CD4-positive, alpha-beta T cell (primary cell): ENCODE data around the gene ST6GALNAC2. TPM values are rescaled to one million over a fixed set of nuclear protein-coding genes. Genes with fewer than 3 reads are reported as not detected.

Experiments
- ATAC-seq: fragments of 200-7000 bp; cut with Tn5 transposase; one replicate; pipeline ENCODE4 v1.10.0; 2022; ENCODE audit warnings: mild to moderate bottlenecking; ENCODE audit not compliant: poor library complexity
- CTCF ChIA-PET: fragments of 350-600 bp; sonication (Branson Sonifier 250); formaldehyde crosslinking; loops from one replicate; lab custom pipeline; 2021; ENCODE audit warnings: antibody characterized with exemption, inconsistent platforms; lab: Charles Lee
- POLR2A ChIA-PET: fragments of 350-600 bp; sonication (Branson Sonifier 250); formaldehyde crosslinking; loops from one replicate; lab custom pipeline; 2021; ENCODE audit warnings: antibody characterized with exemption, inconsistent platforms; lab: Charles Lee
- DNase-seq, 14 experiments: peaks; one replicate each; pipeline ENCODE4 v3.0.0-alpha.2; 2013 to 2020; ENCODE audit warnings: mixed read lengths in 2 of 14
- H3K27ac ChIP-seq, 2 donors: one replicate each; pipeline versions ENCODE4 v1.5.1 to v1.7.0; 2013; ENCODE audit warnings: low read length in 2 of 2, low read depth in 1 of 2, mild to moderate bottlenecking in 1 of 2
- H3K27me3 ChIP-seq, 2 experiments: 1 replicate in 1 of 2; 2 replicates in 1 of 2; pipeline versions ENCODE4 v1.6.1 to v1.7.0; 2013; ENCODE audit warnings: low read length in 2 of 2, control low read depth in 1 of 2, mild to moderate bottlenecking in 1 of 2, moderate library complexity in 1 of 2; ENCODE audit not compliant: insufficient read depth in 2 of 2, control insufficient read depth in 1 of 2
- H3K36me3 ChIP-seq: one replicate; pipeline ENCODE4 v1.6.1; 2013; ENCODE audit warnings: low read length, control low read depth; ENCODE audit not compliant: insufficient read depth
- H3K4me1 ChIP-seq: one replicate; pipeline ENCODE4 v1.6.1; 2013; ENCODE audit warnings: low read length, control low read depth; ENCODE audit not compliant: insufficient read depth
- H3K4me3 ChIP-seq: one replicate; pipeline ENCODE4 v1.5.1; 2013; ENCODE audit warnings: mild to moderate bottlenecking, low read length, moderate library complexity
- H3K9me3 ChIP-seq, 2 experiments: 1 replicate in 1 of 2; 2 replicates in 1 of 2; pipeline versions ENCODE4 v1.6.1 to v1.7.0; 2013; ENCODE audit warnings: low read length in 2 of 2, mild to moderate bottlenecking in 2 of 2, control low read depth in 1 of 2, moderate library complexity in 1 of 2; ENCODE audit not compliant: control insufficient read depth in 1 of 2, insufficient read depth in 1 of 2
- H3K27ac Mint-ChIP-seq: one replicate; pipeline ENCODE4 v1.8.0; 2020; ENCODE audit warnings: mixed read lengths
- H3K27me3 Mint-ChIP-seq: one replicate; pipeline ENCODE4 v1.8.0; 2021; ENCODE audit warnings: mixed read lengths
- H3K36me3 Mint-ChIP-seq: one replicate; pipeline ENCODE4 v1.8.0; 2021; ENCODE audit warnings: low read depth, mixed read lengths
- H3K4me1 Mint-ChIP-seq: one replicate; pipeline ENCODE4 v1.8.0; 2021; ENCODE audit warnings: low read depth, mixed read lengths
- H3K4me3 Mint-ChIP-seq: one replicate; pipeline ENCODE4 v1.8.0; 2020; ENCODE audit warnings: mild to moderate bottlenecking, mixed read lengths
- H3K9me3 Mint-ChIP-seq: one replicate; pipeline ENCODE4 v1.8.0; 2020; ENCODE audit warnings: mixed read lengths
- CTCF ChIP-seq: fragments of 200-600 bp; IDR thresholded peaks from one replicate; pipeline ENCODE4 v1.8.0; 2022; ENCODE audit warnings: antibody characterized with exemption, mild to moderate bottlenecking
- intact Hi-C, 2 experiments: fragments of 100-400 bp; cut with DNase I in 1 of 2; cut with micrococcal nuclease in 1 of 2; formaldehyde crosslinking; loops; one replicate each; pipeline versions ENCODE4 v1.15.1 to v1.9.0; 2023 to 2025; cut with DNase I, micrococcal nuclease
- total RNA-seq, 174 experiments: library from RNA in 2 of 174; stranded (reverse) in 2 of 174; gene quantifications; one replicate each; pipeline ENCODE4 v1.2.3 and lab custom pipeline; 2021 to 2026

ST6GALNAC2 gene
- total RNA-seq, 2 experiments from 2014 or later: 0.49 to 1.2 TPM

GRCh38 chr17:76570877-76571471 is 14.7 kb downstream of the ST6GALNAC2 start:
- H3K9me3 Mint-ChIP-seq: no peaks in the 10 kb centered on the region
- H3K4me1 Mint-ChIP-seq: peaks cover 24% of the 10 kb centered on the region
- peaks cover 4% of the 10 kb centered on the region for H3K27me3 Mint-ChIP-seq
- Histone ChIP-seq H3K27me3 (no peaks in the 10 kb centered on the region), H3K4me3 (no peak overlapping the region), H3K27ac (no peak overlapping the region), H3K36me3 (peaks cover 9% of the 10 kb centered on the region), H3K9me3 (peaks cover 0 to 8% of the 10 kb centered on the region in 2 experiments), H3K4me1 (peaks cover 20% of the 10 kb centered on the region)
- TF ChIP-seq CTCF: no peak
- ATAC-seq (no peak), DNase-seq (peak in 1 of 14 experiments; percentile 14)
- intact Hi-C loops: loop anchor here in 1 of 2 experiments (10.0 kb wide), 1 partner anchor 54 kb away; no protein-coding TSS in a partner anchor
- H3K36me3 Mint-ChIP-seq: peaks cover 14% of the 10 kb centered on the region
- H3K27ac Mint-ChIP-seq: no peak overlapping the region
- POLR2A ChIA-PET: interaction anchor here (0.6 kb wide), 1 partner anchor 10 kb away, joined by 3 read pairs; no protein-coding TSS in a partner anchor
- CTCF ChIA-PET: interaction anchor here (1.6 kb wide), 1 partner anchor 48 kb away, joined by 5 read pairs; no protein-coding TSS in a partner anchor
- no peak overlapping the region for H3K4me3 Mint-ChIP-seq

GRCh38 chr17:76570457-76570856 is 15.2 kb downstream of the ST6GALNAC2 start:
- ChIA-PET CTCF (no interaction called here), POLR2A (no interaction called here)
- H3K4me1 ChIP-seq: peaks cover 20% of the 10 kb centered on the region
- no peak overlapping the region for H3K27ac ChIP-seq
- Mint-ChIP-seq H3K27me3 (peaks cover 4% of the 10 kb centered on the region), H3K27ac (no peak overlapping the region), H3K4me3 (no peak overlapping the region), H3K9me3 (no peaks in the 10 kb centered on the region), H3K36me3 (peaks cover 19% of the 10 kb centered on the region), H3K4me1 (peaks cover 27% of the 10 kb centered on the region)
- TF ChIP-seq CTCF: no peak
- no peak for DNase-seq
- peaks cover 0 to 8% of the 10 kb centered on the region in 2 experiments for H3K9me3 ChIP-seq
- H3K27me3 ChIP-seq: no peaks in the 10 kb centered on the region
- intact Hi-C loops: loop anchor here in 1 of 2 experiments (10.0 kb wide), 1 partner anchor 54 kb away; no protein-coding TSS in a partner anchor
- no peak for ATAC-seq
- H3K36me3 ChIP-seq: peaks cover 14% of the 10 kb centered on the region
- no peak overlapping the region for H3K4me3 ChIP-seq

- DNase-seq: no peak
- peaks cover 0 to 8% of the 10 kb centered on the region in 2 experiments for H3K9me3 ChIP-seq
- ChIA-PET CTCF (no interaction called here), POLR2A (no interaction called here)
- no peaks in the 10 kb centered on the region for H3K27me3 ChIP-seq
- Mint-ChIP-seq H3K27ac (no peak overlapping the region), H3K27me3 (peaks cover 4% of the 10 kb centered on the region), H3K9me3 (no peaks in the 10 kb centered on the region), H3K4me3 (no peak overlapping the region), H3K4me1 (peaks cover 27% of the 10 kb centered on the region), H3K36me3 (peaks cover 26% of the 10 kb centered on the region)
- H3K36me3 ChIP-seq: peaks cover 21% of the 10 kb centered on the region
- intact Hi-C loops: loop anchor here in 1 of 2 experiments (10.0 kb wide), 1 partner anchor 55 kb away; no protein-coding TSS in a partner anchor
- no peak overlapping the region for H3K4me3 ChIP-seq
- no peak for TF ChIP-seq CTCF
- H3K4me1 ChIP-seq: peaks cover 20% of the 10 kb centered on the region
- no peak overlapping the region for H3K27ac ChIP-seq
- ATAC-seq: no peak
These were observed 15.9 kb downstream of the ST6GALNAC2 start for GRCh38 chr17:76569607-76570279.
